GM19099 (cell line): ENCODE data around the gene FOXP1.

Source experiments
- POLR2A ChIP-seq: IDR thresholded peaks from 3 replicates; pipeline ENCODE4 v1.6.1; 2011; ENCODE audit warnings: low read depth; ENCODE audit not compliant: insufficient read length; ENCODE audit errors: extremely low read depth

The FOXP1 gene

DNA sequence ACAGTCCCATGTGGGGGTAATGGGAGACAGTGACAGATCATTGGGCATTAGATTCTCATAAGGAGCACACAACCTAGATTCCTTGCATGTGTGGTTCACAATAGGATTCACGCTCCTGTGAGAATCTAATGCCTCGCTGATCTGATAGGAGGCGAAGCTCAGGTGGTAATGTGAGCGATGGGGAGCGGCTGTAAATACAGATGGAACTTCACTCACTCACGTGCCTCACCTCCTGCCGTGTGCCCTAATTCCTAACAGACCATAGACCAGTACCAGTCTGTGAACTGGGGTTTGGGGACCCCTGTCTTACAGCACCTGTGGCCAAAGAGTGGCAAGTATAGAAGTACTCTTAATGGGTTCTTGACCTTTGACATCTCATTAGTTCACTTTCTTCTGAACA lies 554.7 kb downstream of the FOXP1 start:
- TF ChIP-seq POLR2A, result no peak

DNA sequence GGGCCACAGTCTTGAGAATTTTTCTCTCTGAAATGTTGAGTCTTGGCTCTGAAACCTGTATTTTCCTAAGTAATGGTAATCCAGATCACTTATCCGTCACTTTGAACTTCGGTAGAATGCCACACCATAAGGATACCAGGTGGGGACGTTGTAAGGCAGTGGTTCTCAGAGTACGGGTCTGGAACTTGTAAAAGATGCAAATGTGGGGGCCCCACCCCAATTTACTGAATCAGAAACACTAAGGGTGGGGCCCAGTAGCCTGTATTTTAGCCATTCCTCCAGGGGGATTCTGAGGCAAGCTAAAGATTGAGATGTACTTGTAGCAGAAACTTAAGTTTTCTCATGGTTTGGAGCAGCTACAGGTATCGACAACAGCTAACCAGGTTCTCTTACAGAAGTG lies 555.3 kb downstream of the FOXP1 start:
- TF ChIP-seq POLR2A, result no peak

DNA sequence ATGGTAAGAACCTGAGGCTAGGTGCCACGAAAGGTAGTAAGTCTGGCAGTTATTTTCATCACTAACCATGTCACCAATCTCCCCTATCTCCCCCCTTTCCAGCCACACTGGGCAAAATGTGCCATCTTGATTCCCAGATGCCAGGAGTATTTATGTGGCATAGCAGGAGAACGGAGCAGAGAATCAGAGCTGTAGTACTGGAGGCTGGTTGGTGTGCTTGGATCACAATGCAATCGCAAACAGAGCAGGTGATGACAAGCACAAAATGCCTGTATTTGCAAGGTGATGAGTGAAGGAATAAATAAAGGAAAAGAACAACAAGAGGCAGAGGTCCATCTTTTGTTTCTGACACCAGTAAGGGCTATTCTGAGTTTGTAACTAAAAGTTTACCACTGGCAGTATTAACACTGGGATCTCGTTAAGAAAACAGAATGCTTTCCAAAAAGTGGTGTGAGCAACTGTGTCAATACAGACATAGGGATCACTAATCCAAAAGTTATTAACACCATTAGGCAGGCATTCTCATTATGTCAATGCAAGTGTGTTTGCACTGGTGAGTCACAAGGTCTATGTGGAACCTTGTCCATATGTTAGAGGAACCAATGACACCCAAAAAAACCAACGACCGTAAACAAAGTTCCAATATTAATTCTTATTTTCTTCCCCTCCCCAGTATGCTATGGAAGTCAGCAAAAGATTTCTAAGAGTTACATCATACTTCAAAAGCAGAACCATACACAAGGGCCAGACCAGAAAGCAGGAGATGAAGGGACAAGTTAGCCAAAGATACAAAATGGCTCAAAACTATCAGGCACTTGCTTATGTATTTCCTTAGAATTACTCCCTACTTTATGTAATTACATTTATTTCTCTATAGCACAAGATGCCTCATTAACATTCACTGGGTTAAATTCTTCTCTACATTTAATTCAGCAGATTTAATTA lies 556.6 kb downstream of the FOXP1 start:
- TF ChIP-seq POLR2A, result no peak

DNA sequence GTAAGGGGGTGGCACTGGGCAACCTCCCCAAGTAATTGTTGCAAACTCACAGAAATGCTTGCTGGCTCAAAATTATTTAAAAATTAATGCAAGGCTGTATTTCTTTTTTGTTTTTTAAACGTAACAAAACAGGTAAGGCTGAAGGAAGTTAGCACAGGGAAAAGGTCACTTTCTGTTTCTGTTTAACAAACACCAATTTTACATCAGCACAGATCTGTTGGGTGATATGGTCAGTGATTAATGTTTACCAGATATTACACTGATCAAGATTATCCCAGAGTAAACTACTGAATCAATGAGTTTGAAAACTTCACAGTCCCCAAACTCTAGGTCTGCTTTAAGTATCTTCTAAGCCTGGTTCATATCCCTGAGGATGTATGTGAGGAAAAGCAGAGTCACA lies 558.0 kb downstream of the FOXP1 start:
- no peak for TF ChIP-seq POLR2A

DNA sequence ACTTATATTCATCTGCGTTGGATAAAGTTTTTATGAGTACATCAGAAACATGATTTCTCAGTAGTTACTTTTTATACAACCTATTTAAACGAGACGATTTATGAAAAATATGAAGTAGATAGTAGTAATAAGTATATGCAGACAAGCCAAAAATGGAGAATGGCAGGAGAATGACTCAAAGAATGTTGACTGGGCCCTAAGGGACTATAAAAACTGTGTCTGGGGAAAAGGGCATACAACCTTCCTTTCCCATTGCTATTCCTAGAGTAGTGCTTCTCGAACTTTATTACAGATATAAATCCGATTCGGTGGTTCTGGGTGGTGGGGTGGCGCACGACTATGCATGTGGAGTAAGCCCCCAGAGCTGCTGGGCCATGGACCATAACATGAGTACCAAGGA lies 558.5 kb downstream of the FOXP1 start:
- TF ChIP-seq POLR2A, result no peak

DNA sequence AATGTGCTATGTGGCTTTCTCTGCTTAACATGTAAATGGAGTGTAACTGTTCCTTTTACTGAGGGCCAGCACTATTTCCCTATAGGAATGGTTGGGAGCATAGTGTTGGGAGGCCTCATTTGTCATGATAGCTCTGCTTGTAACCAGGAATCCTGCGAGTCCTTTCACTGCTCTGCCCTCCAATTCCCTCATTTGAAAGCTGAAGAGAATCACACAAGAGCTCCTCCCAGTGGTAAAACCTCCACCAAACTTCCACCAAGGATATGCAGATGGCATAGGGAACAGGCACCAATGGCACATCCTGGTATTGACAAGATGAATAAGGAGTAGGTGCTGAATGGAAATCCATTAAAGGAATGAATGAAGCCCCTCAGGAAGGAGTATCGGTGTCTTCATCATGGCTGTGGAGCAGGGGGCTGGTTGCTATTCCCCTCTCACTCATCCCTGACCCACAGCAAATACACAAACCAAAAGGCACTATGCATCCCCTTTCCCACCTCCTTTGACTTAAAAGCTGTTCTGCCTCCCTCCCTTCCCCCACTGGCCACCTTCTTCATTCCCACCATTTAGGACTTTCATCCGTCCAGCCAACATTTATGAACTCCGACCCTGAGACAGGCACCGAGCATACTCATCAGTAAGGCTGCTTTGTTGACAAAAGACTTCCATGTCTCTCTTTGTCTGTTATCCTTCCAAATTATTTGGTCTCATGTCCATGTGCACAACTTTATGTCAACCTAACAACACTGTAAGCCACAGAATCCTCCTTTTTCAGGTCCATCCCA lies 560.8 kb downstream of the FOXP1 start:
- TF ChIP-seq POLR2A, result no peak

DNA sequence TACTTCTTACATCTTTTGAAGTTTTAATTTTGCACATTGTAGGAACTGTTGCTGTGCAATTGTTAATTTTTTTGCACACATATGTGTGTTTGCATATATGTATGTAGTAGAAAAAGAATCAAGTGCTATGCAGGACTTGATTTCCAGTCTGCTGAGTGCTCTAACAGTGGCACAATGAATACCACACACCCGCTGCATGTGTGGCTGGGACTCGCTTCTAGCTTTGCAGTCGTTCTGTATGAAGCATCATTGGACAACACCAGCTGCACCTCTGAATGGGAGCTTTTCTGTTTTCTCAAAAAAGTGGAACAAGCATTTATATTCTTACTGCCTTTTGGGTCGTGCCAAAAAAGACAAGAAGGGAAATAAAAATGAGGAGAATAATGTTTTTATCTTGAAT lies 564.7 kb downstream of the FOXP1 start:
- no peak for TF ChIP-seq POLR2A

DNA sequence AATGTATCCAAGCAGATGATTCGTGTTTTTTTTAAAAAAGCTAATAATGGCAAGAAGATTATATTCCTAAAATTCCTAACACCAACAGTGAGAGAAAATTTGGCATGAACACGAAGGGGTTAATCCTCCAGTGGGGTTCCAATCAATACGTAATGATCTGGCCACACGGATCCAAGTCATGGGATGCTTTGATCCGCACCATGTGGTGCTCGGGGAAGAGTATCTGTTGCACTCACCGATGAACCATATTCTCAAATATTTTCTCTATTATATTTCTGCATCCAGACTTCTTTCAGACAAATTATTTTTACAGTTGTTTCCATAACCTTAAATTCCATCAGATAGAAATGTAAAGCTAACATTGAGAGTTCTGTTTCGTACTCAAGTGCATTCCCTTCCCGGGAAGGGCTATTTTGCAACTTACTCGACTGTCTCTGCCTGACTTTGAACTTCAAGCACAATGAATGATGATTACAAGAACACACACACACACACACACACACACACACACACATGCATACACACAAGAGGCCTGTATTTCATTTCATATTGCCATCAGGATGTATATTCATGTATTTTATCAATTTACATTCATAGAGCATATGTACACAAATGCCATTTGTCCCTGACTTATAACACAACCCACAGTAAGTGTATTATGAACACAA lies 567.2 kb downstream of the FOXP1 start:
- TF ChIP-seq POLR2A, result no peak

DNA sequence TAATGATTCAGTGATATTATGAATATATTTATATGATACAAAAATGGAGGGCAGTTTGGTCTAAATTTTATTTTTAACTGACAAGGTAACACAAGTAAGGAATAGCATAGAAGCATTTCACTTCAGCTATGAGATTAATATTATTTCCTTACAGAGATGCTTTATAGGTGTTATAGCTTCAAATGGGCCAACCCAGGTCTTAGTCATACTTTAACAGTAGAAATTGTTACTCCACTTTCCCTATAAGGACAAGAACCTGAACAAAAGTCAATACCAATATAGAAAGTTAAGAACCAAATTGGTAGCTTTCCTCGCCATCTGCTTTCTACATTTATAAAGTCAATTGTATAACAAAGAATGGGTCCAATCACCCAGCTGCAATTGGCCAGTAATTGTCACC lies 570.6 kb downstream of the FOXP1 start:
- TF ChIP-seq POLR2A, result no peak

DNA sequence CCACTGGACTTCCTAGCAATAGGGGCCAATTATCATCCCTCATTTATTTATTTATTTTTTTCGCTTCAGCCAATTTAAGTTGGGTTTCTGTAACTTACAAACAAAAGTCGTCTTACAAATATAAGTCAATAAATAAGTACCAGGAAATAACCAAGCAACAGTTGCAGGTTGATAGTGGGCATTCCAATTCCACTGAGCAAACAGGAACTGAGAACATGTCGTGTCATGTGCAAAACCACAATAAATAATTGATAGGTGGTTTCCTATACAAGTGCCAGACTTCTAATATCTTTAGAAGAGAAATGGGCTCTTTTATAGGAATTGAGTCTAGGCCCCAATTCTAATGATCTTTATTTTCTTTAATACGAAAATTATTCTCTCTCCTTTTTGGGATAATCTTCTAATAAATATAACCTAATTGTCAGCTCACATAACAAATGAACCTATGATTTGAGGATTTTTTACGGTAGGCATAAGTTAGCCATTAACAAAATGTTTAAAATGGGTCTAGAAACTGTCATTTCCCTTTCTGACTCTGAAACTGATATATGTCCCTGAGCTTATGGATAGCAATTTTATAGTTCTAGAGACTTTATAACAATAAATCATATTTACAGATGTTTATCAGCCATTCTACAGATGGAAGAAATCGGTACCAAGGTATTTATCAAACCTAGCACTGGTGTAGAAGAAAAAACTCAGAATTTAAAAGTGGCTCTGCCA lies 571.8 kb downstream of the FOXP1 start:
- no peak for TF ChIP-seq POLR2A

DNA sequence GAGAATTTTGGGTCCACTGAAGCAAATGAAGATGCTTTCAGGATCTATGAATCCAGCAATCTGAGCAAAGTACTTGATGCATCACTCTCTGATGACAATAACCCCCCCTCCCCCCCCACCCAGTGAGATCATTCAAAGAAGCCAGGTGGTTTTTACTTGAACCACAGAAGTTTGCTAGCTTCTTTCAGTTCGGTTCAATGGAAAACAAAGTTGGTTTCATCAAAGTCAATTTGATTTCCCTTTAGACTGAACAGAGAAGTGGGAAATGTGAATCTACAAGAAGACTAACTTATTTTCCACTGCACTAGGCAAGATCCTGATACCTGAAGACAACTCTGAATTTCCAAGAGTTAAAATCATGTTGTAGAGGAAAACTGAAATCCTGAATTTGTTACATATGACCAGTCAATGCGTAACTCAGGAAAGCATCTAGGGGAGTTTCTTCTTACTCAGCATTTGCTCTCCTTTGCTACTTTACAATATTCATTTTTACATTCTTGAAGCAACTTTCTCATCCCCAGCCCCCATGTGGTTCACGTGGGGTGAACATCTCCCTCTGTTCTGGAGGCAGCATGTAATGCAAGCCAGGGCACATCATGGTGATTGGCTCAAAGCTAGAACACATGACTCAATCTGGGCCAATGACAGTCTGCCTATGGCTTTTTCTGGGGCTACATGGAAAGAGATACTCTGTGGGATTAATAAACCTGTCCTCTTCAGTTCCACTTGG lies 572.6 kb downstream of the FOXP1 start:
- no peak for TF ChIP-seq POLR2A

DNA sequence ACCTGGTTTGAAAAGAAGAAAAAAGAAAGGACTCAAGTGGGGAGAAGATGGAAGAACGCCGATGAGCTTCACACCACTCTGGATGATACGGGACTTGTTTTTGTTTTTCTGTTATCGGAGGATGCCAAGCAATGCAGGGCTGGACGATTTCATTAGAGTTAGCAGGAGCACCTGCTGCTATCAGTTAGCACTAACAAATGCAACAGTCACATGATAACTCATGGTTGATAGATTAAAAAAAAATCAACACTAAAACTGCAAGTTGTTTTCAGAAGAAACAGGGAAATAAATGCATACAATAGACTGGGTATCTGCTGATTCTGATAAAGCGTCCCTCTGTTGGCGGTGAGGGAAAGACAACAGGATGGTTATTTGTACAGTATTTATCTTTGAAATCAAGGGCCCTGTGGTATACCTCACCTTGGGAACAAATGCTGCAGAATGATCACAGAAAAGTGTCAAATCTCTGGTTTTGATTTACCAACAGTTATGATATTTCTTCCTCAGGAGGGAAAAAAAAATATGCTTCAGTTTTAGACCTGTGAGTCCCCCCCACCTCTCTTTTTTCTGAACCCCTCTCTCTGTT lies 575.1 kb downstream of the FOXP1 start:
- TF ChIP-seq POLR2A, result no peak

DNA sequence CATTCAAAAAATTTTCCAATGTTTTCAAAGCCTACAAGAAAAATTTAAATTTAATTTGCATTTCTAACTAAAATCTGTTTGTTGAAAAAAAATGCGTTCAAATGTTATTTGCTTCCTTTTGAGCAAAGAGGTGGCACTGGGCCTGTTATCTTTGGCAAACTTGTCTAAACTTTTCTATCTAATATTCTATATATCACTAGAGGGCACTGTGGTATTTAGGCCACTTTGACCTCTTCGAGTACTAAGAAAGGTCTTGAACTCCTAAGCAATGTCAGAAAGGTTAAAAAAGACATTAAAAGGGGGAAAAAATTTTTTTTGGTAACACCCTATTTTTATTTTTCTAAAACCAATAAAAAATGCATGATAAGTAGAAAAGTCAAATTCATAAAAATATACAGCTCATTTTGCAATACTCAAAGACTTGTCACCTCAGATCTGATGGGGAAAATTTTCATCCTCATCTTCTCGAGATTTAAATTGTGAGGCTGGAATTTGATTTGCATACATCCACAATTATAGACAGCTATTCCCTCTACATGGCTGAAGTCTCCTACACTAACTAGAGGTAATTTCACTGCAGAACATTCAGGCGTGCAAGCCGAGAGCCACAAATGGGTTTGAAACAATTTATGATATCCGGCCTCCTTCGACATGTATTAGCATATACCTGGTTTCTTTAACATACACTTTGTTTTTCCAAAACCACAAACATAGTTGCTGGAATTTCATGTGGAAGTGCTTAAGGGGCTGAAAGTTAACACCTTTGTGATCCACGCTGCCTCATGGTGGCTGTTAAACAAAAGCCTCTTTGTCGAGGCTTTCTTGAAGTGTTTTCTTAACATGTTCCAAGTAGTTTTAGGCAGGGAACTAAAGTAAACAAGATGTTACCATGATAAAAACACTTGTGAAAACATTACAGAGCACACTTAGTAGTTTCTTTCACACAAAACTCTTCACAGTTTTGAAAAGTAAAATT lies 576.4 kb downstream of the FOXP1 start:
- no peak for TF ChIP-seq POLR2A
